ENCODE results near the gene NTN1.

GRCh38 chr17:8991514-8992285 lies 29.6 kb upstream of the NTN1 start:
- TF ChIP-seq EZH2 (IDR thresholded peaks at IDR 0.05): no peak
- TF ChIP-seq POLR2AphosphoS5 (IDR thresholded peaks at IDR 0.05; ENCODE audit: borderline replicate concordance, low read depth, low read length): no peak
- no peak for TF ChIP-seq FOXP2 (optimal IDR thresholded peaks at IDR 0.05; ENCODE audit: control extremely low read depth, extremely low read length, insufficient read depth)
